GM12892 (cell line): Measurements from ENCODE around the gene VSTM4.

Source experiments
- POLR2A ChIP-seq: IDR thresholded peaks from 2 replicates; pipeline ENCODE4 v1.6.1; 2011; ENCODE audit warnings: low read depth, low read length, control low read depth
- POLR2AphosphoS5 ChIP-seq: IDR thresholded peaks from 2 replicates; pipeline ENCODE4 v1.6.1; 2011; ENCODE audit warnings: low read depth, low read length, control low read depth
- TAF1 ChIP-seq: IDR thresholded peaks from 2 replicates; pipeline ENCODE4 v1.6.1; 2011; ENCODE audit warnings: low read depth, mild to moderate bottlenecking, control low read depth, low read length, borderline replicate concordance

DNA sequence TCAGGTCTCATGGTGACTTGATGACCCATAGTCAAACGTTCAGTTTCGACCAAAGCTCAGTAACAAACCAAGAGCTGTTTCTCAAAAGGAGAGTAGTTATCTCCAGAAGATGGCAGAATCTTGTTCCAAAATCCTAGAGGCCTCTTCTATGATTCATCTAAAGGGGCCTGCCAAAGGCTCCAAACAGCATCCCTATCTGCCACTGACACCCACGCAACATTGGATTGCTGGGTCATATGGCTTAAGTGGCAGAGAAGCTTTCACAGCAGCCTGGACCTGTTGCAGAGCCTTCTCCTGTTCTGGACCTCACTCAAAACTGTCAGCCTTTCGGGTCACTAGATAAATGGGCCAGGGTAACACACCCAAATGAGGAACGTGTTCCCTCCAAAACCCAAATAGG is 121.7 kb downstream of the VSTM4 start:
- no peak for TF ChIP-seq POLR2AphosphoS5
- TF ChIP-seq POLR2A: no peak
- TF ChIP-seq TAF1: no peak
